Natural killer cell (primary cell): ENCODE results near the gene UTF1. TPM values are rescaled to one million over a fixed set of nuclear protein-coding genes. Genes with fewer than 3 reads are reported as not detected.

Experiments used
- ATAC-seq, 3 donors: fragments of 150-1000 bp in 2 of 3; fragments of 200-7000 bp in 1 of 3; cut with Tn5 transposase; 1 replicate in 1 of 3; 2 replicates in 2 of 3; pipeline ENCODE4 v1.10.0; 2021; ENCODE audit warnings: mild to moderate bottlenecking in 2 of 3, moderate library complexity in 2 of 3
- DNase-seq, 2 donors: peaks; one replicate each; pipeline versions ENCODE4 v3.0.0 to v3.0.0-alpha.2; 2013 to 2021; ENCODE audit warnings: mixed read lengths in 1 of 2
- H3K27ac ChIP-seq: one replicate; pipeline ENCODE4 v1.5.1; 2013; ENCODE audit warnings: mild to moderate bottlenecking, low read length
- H3K27me3 ChIP-seq: one replicate; pipeline ENCODE4 v1.6.1; 2013; ENCODE audit warnings: low read length; ENCODE audit not compliant: control insufficient read depth, insufficient read depth
- H3K36me3 ChIP-seq: one replicate; pipeline ENCODE4 v1.6.1; 2013; ENCODE audit warnings: low read length; ENCODE audit not compliant: control insufficient read depth, insufficient read depth
- H3K4me1 ChIP-seq: one replicate; pipeline ENCODE4 v1.6.1; 2013; ENCODE audit warnings: low read length; ENCODE audit not compliant: control insufficient read depth, insufficient read depth
- H3K4me3 ChIP-seq: one replicate; pipeline ENCODE4 v1.5.1; 2013; ENCODE audit warnings: low read length
- H3K9me3 ChIP-seq: one replicate; pipeline ENCODE4 v1.6.1; 2013; ENCODE audit warnings: low read length; ENCODE audit not compliant: control insufficient read depth, insufficient read depth
- H3K27ac Mint-ChIP-seq, 2 donors: one replicate each; pipeline ENCODE4 v1.8.0; 2022; ENCODE audit warnings: mild to moderate bottlenecking in 2 of 2, mixed read lengths in 2 of 2, moderate library complexity in 1 of 2
- H3K27me3 Mint-ChIP-seq, 2 donors: one replicate each; pipeline ENCODE4 v1.8.0; 2022; ENCODE audit warnings: low read depth in 2 of 2, mixed read lengths in 2 of 2
- H3K36me3 Mint-ChIP-seq: one replicate; pipeline ENCODE4 v1.8.0; 2022; ENCODE audit warnings: mixed read lengths
- H3K4me1 Mint-ChIP-seq, 2 donors: one replicate each; pipeline ENCODE4 v1.8.0; 2022; ENCODE audit warnings: mixed read lengths in 2 of 2
- H3K4me3 Mint-ChIP-seq: one replicate; pipeline ENCODE4 v1.8.0; 2022; ENCODE audit warnings: mild to moderate bottlenecking, moderate library complexity, mixed read lengths
- H3K9me3 Mint-ChIP-seq, 2 donors: one replicate each; pipeline ENCODE4 v1.8.0; 2022; ENCODE audit warnings: mixed read lengths in 2 of 2
- CTCF ChIP-seq: fragments of 200-600 bp; IDR thresholded peaks from one replicate; pipeline ENCODE4 v1.8.0; 2022; ENCODE audit warnings: antibody characterized with exemption
- WGBS: methylation state at CpG from one replicate; pipeline ENCODE4 v1.1.7; 2013; ENCODE audit warnings: missing lambda C conversion rate; ENCODE audit not compliant: insufficient coverage; 5-methylcytosine and 5-hydroxymethylcytosine counted together
- intact Hi-C: fragments of 100-400 bp; cut with micrococcal nuclease; formaldehyde crosslinking; loops from one replicate; pipeline ENCODE4 v1.14.2; 2022
- total RNA-seq, 4 donors: library from RNA; stranded (reverse); fragments of 120-200 nt in 1 of 4; gene quantifications; one replicate each; pipeline versions ENCODE4 v1.2.3 to v1.2.4, GENCODE V29; 2013 to 2022

UTF1 gene
- total RNA-seq, 3 donors from 2014 or later (not counting 1 experiment from before 2014, with no cell fraction given), result 0.31 to 0.33 TPM; not detected in 1

GRCh38 chr10:133182791-133183645 lies 47.0 kb upstream of the UTF1 start:
- H3K4me3 Mint-ChIP-seq, result no peak overlapping the region
- no peaks in the 10 kb centered on the region for H3K4me1 Mint-ChIP-seq
- no peaks in the 10 kb centered on the region for H3K27me3 Mint-ChIP-seq
- intact Hi-C loops, result no loop called here
- Histone ChIP-seq H3K4me3 (no peak overlapping the region), H3K27ac (no peak overlapping the region), H3K4me1 (no peaks in the 10 kb centered on the region), H3K36me3 (no peaks in the 10 kb centered on the region), H3K9me3 (no peaks in the 10 kb centered on the region), H3K27me3 (no peaks in the 10 kb centered on the region)
- no peaks in the 10 kb centered on the region for H3K36me3 Mint-ChIP-seq
- no peak for TF ChIP-seq CTCF
- WGBS, result 92% methylated on average over 66 of the region's 66 CpGs
- no peaks in the 10 kb centered on the region for H3K9me3 Mint-ChIP-seq
- ATAC-seq, result no peak
- H3K27ac Mint-ChIP-seq, result no peak overlapping the region
- no peak for DNase-seq

DNA sequence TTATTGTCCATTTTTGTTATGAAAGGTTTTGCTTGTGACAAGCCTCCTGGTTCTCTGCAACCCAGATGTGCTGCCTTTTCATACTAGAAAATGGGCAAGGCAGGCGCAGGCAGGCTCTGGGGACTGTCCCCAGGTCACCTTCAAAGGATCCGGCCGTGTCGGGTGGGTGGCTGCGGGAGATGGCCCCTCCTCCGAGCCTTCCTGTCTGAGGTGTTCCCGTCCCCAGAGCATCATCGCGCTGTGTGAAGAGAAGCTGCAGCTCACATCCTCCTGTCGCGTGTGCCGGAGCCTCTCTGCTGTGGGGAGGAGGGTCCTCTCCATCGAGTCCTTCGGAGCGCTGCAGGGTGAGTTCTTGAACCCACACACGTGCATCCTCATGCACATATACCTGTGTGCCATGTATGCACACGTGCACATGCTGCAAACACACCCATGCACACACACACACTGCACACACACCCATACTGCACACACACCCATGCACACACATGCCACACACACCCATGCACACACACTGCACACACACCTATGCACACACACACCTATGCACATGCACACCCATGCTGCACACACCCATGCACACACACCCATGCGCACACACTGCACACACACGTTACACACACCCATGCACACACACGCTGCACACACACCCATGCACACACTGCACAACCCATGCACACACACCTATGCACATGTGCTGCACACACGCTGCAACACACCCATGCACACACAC lies 46.2 kb upstream of the UTF1 start:
- H3K27ac Mint-ChIP-seq, result no peak overlapping the region
- Histone ChIP-seq H3K27ac (no peak overlapping the region), H3K36me3 (no peaks in the 10 kb centered on the region), H3K4me1 (no peaks in the 10 kb centered on the region), H3K4me3 (no peak overlapping the region), H3K9me3 (no peaks in the 10 kb centered on the region), H3K27me3 (no peaks in the 10 kb centered on the region)
- no peaks in the 10 kb centered on the region for H3K36me3 Mint-ChIP-seq
- TF ChIP-seq CTCF, result no peak
- H3K4me3 Mint-ChIP-seq, result no peak overlapping the region
- WGBS, result 90% methylated on average over 21 of the region's 21 CpGs
- intact Hi-C loops, result no loop called here
- H3K4me1 Mint-ChIP-seq, result no peaks in the 10 kb centered on the region
- no peaks in the 10 kb centered on the region for H3K9me3 Mint-ChIP-seq
- H3K27me3 Mint-ChIP-seq, result no peaks in the 10 kb centered on the region
- no peak for ATAC-seq
- no peak for DNase-seq

GRCh38 chr10:133184591-133185244 lies 45.3 kb upstream of the UTF1 start:
- Histone ChIP-seq H3K27ac (no peak overlapping the region), H3K27me3 (no peaks in the 10 kb centered on the region), H3K36me3 (no peaks in the 10 kb centered on the region), H3K4me3 (no peak overlapping the region), H3K9me3 (no peaks in the 10 kb centered on the region), H3K4me1 (no peaks in the 10 kb centered on the region)
- TF ChIP-seq CTCF, result no peak
- intact Hi-C loops, result no loop called here
- 88% methylated on average over 23 of the region's 23 CpGs for WGBS
- ATAC-seq (no peak), DNase-seq (no peak)
- Mint-ChIP-seq H3K36me3 (no peaks in the 10 kb centered on the region), H3K4me1 (no peaks in the 10 kb centered on the region), H3K27ac (no peak overlapping the region), H3K9me3 (no peaks in the 10 kb centered on the region), H3K4me3 (no peak overlapping the region), H3K27me3 (no peaks in the 10 kb centered on the region)
